ENCODE measurements around the gene TRAPPC3L.

The TRAPPC3L gene

DNA sequence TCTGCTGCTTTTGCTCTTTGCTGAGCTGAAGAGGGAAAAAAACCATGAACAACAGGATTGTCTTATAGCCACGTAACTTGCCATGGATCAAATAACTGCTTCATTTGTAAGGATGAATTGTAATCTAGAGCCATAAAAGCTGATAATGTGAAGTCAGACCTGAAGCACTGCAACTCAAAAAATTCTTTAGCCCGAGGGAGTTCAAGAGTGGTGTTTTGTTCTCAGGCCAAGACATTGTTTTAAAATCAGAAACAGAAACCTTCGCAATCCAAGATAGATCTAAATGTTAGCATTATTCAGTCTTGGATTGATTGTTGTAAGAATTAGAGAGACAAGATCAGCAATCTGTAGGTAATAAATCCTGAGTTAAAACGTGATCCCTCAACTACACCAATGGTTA, at the start of gene TRAPPC3L:
TSS of gene TRAPPC3L (minus strand) at position 34 of the 400 bp plus-strand sequence. CDS start 170 bp downstream, outside the sequence.
- Histone ChIP-seq H3K36me3 (ENCODE audit: control insufficient read depth in 1 of 2, insufficient read depth in 2 of 2, low read length in 2 of 2) (no peaks in the 10 kb centered on the region), H3K4me3 (ENCODE audit: low read depth in 1 of 2, low read length in 2 of 2) (no peak within 1 kb of the TSS), H3K4me1 (ENCODE audit: control insufficient read depth in 1 of 2, insufficient read depth in 2 of 2, low read length in 2 of 2) (no peaks in the 10 kb centered on the region), H3K27me3 (ENCODE audit: low read depth, low read length) (no peaks in the 10 kb centered on the region), H3K27ac (ENCODE audit: low read length) (no peak within 1 kb of the TSS), H3K9me3 (ENCODE audit: control insufficient read depth in 1 of 2, low read length in 2 of 2) (no peaks in the 10 kb centered on the region)

DNA sequence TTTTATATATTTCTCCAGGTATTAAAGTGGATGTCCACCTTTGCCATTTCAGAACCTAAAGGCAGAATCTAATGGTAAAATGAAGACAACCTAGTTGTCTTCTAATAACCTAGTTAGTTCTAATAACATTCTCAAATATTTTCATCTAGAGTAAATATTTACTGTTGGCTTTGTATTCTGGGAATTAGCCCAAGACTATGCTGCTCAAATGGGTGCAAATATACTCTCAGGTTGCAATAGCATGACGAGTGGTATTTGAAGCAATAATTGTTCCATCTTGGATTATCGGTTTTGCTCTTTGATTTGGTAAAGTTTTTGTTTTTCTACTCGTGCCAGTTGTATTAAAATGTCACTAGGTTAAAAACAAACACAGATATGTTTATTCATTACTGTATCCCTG, 49.8 kb upstream of the TRAPPC3L start:
- Histone ChIP-seq H3K4me3 (ENCODE audit: low read depth in 1 of 2, low read length in 2 of 2) (no peak overlapping the region), H3K27me3 (ENCODE audit: low read depth, low read length) (no peaks in the 10 kb centered on the region), H3K4me1 (ENCODE audit: control insufficient read depth in 1 of 2, insufficient read depth in 2 of 2, low read length in 2 of 2) (no peaks in the 10 kb centered on the region), H3K9me3 (ENCODE audit: control insufficient read depth in 1 of 2, low read length in 2 of 2) (no peaks in the 10 kb centered on the region), H3K27ac (ENCODE audit: low read length) (no peak overlapping the region), H3K36me3 (ENCODE audit: control insufficient read depth in 1 of 2, insufficient read depth in 2 of 2, low read length in 2 of 2) (peaks cover 32 to 56% of the 10 kb centered on the region in 2 donors)

DNA sequence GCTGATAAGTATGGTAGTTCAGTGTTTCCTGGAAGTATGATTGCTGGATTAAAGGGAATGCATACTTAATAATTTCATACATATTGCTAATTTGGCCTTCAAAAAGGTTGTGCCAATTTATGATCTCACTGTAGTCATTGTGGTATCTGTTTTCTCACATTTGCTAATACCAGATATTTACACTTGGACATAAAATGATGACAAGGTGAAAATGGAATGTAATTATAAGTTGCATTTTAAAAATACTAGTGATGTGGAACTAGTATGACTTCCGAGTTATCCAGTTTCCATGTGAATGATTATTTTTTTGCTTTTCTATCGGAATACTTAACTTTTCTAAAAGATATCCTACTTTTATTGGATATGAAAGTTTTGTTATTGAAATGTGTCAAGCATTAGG, 41.3 kb upstream of the TRAPPC3L start:
- Histone ChIP-seq H3K4me3 (ENCODE audit: low read depth in 1 of 2, low read length in 2 of 2) (no peak overlapping the region), H3K27me3 (ENCODE audit: low read depth, low read length) (no peaks in the 10 kb centered on the region), H3K9me3 (ENCODE audit: control insufficient read depth in 1 of 2, low read length in 2 of 2) (no peaks in the 10 kb centered on the region), H3K27ac (ENCODE audit: low read length) (no peak overlapping the region), H3K4me1 (ENCODE audit: control insufficient read depth in 1 of 2, insufficient read depth in 2 of 2, low read length in 2 of 2) (no peaks in the 10 kb centered on the region), H3K36me3 (ENCODE audit: control insufficient read depth in 1 of 2, insufficient read depth in 2 of 2, low read length in 2 of 2) (peaks cover 57 to 59% of the 10 kb centered on the region in 2 donors)

DNA sequence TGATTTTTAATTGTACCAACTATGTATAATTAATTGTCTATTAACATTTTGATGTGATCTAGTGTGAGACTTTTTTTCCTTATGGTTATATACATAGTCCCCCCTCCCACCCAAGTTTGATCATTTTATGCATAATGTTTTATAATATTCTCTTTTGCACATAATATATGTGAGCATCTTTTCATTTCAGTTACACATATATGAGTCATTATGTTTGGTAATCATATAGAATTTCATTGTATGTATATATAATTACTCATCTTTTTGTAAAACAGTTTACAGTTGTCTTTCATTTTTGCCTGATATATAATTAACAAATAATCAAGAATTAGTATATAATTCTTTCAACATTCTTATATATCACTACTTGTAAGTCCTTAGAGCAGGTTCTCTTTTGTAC, 40.8 kb upstream of the TRAPPC3L start:
- no peaks in the 10 kb centered on the region for H3K9me3 ChIP-seq (ENCODE audit: control insufficient read depth in 1 of 2, low read length in 2 of 2)
- peaks cover 52 to 55% of the 10 kb centered on the region in 2 donors for H3K36me3 ChIP-seq (ENCODE audit: control insufficient read depth in 1 of 2, insufficient read depth in 2 of 2, low read length in 2 of 2)
- H3K4me3 ChIP-seq (ENCODE audit: low read depth in 1 of 2, low read length in 2 of 2): no peak overlapping the region
- H3K27ac ChIP-seq (ENCODE audit: low read length): no peak overlapping the region
- H3K4me1 ChIP-seq (ENCODE audit: control insufficient read depth in 1 of 2, insufficient read depth in 2 of 2, low read length in 2 of 2): no peaks in the 10 kb centered on the region
- H3K27me3 ChIP-seq (ENCODE audit: low read depth, low read length): no peaks in the 10 kb centered on the region

DNA sequence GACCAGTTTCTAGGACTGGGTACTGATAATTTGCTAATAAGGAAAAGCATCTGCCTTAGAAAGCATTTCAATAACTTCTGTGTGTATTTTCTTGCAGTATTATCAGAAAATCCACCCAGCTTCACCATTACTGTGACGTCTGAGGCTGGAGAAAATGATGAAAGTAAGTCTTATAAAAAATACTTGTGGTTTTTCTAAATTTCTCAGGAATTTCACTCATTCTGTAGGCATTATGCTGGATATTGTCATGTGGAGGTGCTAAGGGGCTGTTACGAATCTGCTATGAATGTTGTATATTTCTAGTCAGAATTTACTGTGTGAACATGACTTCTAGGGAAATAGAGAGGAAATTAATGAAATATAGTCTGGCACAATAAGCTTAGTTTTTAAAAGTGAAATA, 34.7 kb upstream of the TRAPPC3L start:
- Histone ChIP-seq H3K27me3 (ENCODE audit: low read depth, low read length) (no peaks in the 10 kb centered on the region), H3K9me3 (ENCODE audit: control insufficient read depth in 1 of 2, low read length in 2 of 2) (no peaks in the 10 kb centered on the region), H3K4me1 (ENCODE audit: control insufficient read depth in 1 of 2, insufficient read depth in 2 of 2, low read length in 2 of 2) (peaks cover 0 to 6% of the 10 kb centered on the region in 2 donors), H3K4me3 (ENCODE audit: low read depth in 1 of 2, low read length in 2 of 2) (no peak overlapping the region), H3K36me3 (ENCODE audit: control insufficient read depth in 1 of 2, insufficient read depth in 2 of 2, low read length in 2 of 2) (peaks cover 20 to 21% of the 10 kb centered on the region in 2 donors), H3K27ac (ENCODE audit: low read length) (no peak overlapping the region)

DNA sequence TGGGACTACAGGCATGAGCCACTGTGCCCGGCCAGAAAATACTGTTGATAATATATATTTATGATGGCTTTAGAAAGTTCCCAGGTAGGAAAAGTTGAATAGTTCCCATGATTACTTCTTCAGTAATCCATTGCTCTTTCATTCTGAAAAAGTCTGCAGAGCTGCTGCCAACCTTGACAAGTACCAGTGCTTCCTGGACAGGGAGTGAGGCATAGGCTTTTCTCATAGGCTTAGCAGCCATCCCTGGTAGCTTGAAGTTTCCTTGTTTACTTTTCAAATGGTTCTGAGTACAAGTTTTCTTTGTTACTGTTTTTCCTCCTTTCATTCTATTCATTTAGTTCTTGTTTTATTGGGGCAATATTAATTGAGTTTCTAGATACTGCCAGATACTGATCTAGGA, 33.7 kb upstream of the TRAPPC3L start:
- Histone ChIP-seq H3K36me3 (ENCODE audit: control insufficient read depth in 1 of 2, insufficient read depth in 2 of 2, low read length in 2 of 2) (peaks cover 11 to 13% of the 10 kb centered on the region in 2 donors), H3K4me1 (ENCODE audit: control insufficient read depth in 1 of 2, insufficient read depth in 2 of 2, low read length in 2 of 2) (peaks cover 0 to 7% of the 10 kb centered on the region in 2 donors), H3K27ac (ENCODE audit: low read length) (no peak overlapping the region), H3K9me3 (ENCODE audit: control insufficient read depth in 1 of 2, low read length in 2 of 2) (no peaks in the 10 kb centered on the region), H3K4me3 (ENCODE audit: low read depth in 1 of 2, low read length in 2 of 2) (no peak overlapping the region), H3K27me3 (ENCODE audit: low read depth, low read length) (no peaks in the 10 kb centered on the region)

DNA sequence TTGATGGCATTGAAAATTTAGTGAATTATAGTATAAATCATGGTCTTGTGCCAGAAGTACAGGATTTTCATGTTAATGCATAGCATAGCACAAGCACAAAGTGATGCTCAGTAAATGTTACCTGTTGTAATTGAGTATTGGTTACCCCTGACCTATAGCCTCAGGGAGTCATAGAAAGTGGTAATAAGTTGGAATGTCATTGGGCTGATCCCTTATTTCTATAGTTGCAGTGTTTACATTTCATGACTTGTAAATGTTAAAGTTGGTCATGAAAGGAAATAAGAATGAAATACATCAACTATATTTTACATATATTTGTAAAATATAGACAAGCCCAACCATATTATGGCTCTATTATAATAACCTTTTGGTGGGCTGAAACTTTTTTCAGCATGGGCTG, 32.9 kb upstream of the TRAPPC3L start:
- peaks cover 0 to 15% of the 10 kb centered on the region in 2 donors for H3K4me1 ChIP-seq (ENCODE audit: control insufficient read depth in 1 of 2, insufficient read depth in 2 of 2, low read length in 2 of 2)
- no peaks in the 10 kb centered on the region for H3K9me3 ChIP-seq (ENCODE audit: control insufficient read depth in 1 of 2, low read length in 2 of 2)
- peaks cover 4 to 12% of the 10 kb centered on the region in 2 donors for H3K36me3 ChIP-seq (ENCODE audit: control insufficient read depth in 1 of 2, insufficient read depth in 2 of 2, low read length in 2 of 2)
- no peaks in the 10 kb centered on the region for H3K27me3 ChIP-seq (ENCODE audit: low read depth, low read length)
- no peak overlapping the region for H3K27ac ChIP-seq (ENCODE audit: low read length)
- H3K4me3 ChIP-seq (ENCODE audit: low read depth in 1 of 2, low read length in 2 of 2): no peak overlapping the region

DNA sequence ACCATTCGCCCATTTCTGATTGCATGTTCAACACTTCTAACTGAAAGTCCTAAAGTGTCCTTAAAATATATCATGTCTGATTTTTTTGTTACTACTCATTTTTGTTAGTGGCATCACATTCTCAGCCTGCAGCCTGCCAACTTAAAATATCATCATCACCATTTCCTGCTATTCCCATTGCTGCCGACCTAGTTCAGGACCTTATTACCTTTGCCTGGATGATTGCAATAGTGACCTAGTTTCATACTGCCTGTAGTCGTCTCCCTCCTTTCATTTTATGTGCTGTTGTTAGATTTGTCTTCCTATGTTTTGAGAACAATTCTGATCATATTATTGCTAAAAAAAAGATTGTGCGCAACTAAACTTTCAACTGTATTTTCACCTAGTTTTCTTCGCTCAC, 32.0 kb upstream of the TRAPPC3L start:
- H3K9me3 ChIP-seq (ENCODE audit: control insufficient read depth in 1 of 2, low read length in 2 of 2): no peaks in the 10 kb centered on the region
- peaks cover 0 to 12% of the 10 kb centered on the region in 2 donors for H3K36me3 ChIP-seq (ENCODE audit: control insufficient read depth in 1 of 2, insufficient read depth in 2 of 2, low read length in 2 of 2)
- H3K27ac ChIP-seq (ENCODE audit: low read length): no peak overlapping the region

DNA sequence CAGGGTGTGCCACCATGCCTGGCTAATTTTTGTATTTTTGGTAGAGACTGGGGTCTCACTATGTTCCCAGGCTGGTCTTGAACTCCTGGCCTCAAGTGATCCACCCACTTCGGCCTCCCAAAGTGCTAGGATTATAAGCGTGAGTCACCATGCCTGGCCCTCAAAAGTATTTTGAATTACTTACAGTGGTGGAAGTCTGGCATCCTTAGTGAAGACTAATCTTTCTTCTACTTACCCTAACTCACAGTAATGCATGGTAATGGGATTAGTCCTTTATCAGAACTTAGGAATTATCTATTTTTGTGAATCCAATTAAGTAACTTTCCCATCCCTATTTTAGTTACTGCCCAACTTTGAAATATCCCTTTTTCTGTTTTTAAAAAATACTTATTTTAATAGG, 29.7 kb upstream of the TRAPPC3L start:
- H3K4me3 ChIP-seq (ENCODE audit: low read depth in 1 of 2, low read length in 2 of 2): no peak overlapping the region
- H3K4me1 ChIP-seq (ENCODE audit: control insufficient read depth in 1 of 2, insufficient read depth in 2 of 2, low read length in 2 of 2): peaks cover 8 to 28% of the 10 kb centered on the region in 2 donors
- peaks cover 5 to 12% of the 10 kb centered on the region in 2 donors for H3K36me3 ChIP-seq (ENCODE audit: control insufficient read depth in 1 of 2, insufficient read depth in 2 of 2, low read length in 2 of 2)
- H3K27me3 ChIP-seq (ENCODE audit: low read depth, low read length): no peaks in the 10 kb centered on the region
- no peak overlapping the region for H3K27ac ChIP-seq (ENCODE audit: low read length)
- no peaks in the 10 kb centered on the region for H3K9me3 ChIP-seq (ENCODE audit: control insufficient read depth in 1 of 2, low read length in 2 of 2)

More for the DNA sequence above, 32.0 kb upstream of the TRAPPC3L start:
- no peaks in the 10 kb centered on the region for H3K27me3 ChIP-seq (ENCODE audit: low read depth, low read length)
- peaks cover 7 to 24% of the 10 kb centered on the region in 2 donors for H3K4me1 ChIP-seq (ENCODE audit: control insufficient read depth in 1 of 2, insufficient read depth in 2 of 2, low read length in 2 of 2)
- no peak overlapping the region for H3K4me3 ChIP-seq (ENCODE audit: low read depth in 1 of 2, low read length in 2 of 2)

DNA sequence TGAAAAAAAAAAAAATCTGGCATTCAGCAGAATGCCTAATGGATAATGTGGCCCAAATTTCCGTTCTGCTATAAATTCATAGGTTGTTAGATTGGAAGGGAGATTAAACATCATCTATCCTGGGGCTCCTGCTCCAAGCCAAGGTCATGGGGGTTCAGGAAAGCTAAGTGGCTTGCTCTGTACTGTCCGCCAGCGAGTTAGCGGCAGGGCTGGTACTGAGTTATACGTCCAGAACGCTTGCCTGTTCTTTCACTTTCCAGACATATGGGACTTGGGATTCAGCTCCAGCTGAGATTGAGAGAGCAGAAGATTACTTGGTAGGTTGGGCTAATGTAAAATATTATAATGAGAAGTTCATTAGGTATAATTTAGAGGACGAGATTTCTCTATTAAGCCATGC, 26.7 kb upstream of the TRAPPC3L start:
- H3K27me3 ChIP-seq (ENCODE audit: low read depth, low read length): no peaks in the 10 kb centered on the region
- H3K27ac ChIP-seq (ENCODE audit: low read length): peak overlapping the region; percentile 92
- H3K9me3 ChIP-seq (ENCODE audit: control insufficient read depth in 1 of 2, low read length in 2 of 2): no peaks in the 10 kb centered on the region
- peak overlapping the region; percentile 88 to 92 for H3K4me3 ChIP-seq (ENCODE audit: low read depth in 1 of 2, low read length in 2 of 2)
- H3K36me3 ChIP-seq (ENCODE audit: control insufficient read depth in 1 of 2, insufficient read depth in 2 of 2, low read length in 2 of 2): peaks cover 5 to 12% of the 10 kb centered on the region in 2 donors
- peaks cover 8 to 27% of the 10 kb centered on the region in 2 donors for H3K4me1 ChIP-seq (ENCODE audit: control insufficient read depth in 1 of 2, insufficient read depth in 2 of 2, low read length in 2 of 2)

DNA sequence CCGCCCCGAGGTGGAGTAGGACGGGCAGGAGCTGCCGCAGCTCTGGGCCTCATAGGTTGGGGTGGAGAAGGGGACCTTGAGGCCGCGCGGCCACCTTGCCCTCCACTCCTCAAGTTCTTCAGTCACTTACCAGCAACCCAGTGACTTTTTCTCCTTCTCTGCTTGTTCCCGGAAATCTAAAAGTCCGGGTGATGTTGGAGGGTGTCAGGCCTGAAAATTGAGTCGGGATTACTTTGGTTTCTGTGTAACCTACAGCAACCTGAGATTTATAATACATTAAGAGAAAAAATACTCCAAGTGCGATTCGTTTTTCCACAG, 26.2 kb upstream of the TRAPPC3L start:
- Histone ChIP-seq H3K4me3 (ENCODE audit: low read depth in 1 of 2, low read length in 2 of 2) (peak overlapping the region; percentile 88 to 92), H3K27ac (ENCODE audit: low read length) (peak overlapping the region; percentile 92), H3K9me3 (ENCODE audit: control insufficient read depth in 1 of 2, low read length in 2 of 2) (no peaks in the 10 kb centered on the region), H3K36me3 (ENCODE audit: control insufficient read depth in 1 of 2, insufficient read depth in 2 of 2, low read length in 2 of 2) (peaks cover 5 to 12% of the 10 kb centered on the region in 2 donors), H3K4me1 (ENCODE audit: control insufficient read depth in 1 of 2, insufficient read depth in 2 of 2, low read length in 2 of 2) (peaks cover 8 to 27% of the 10 kb centered on the region in 2 donors), H3K27me3 (ENCODE audit: low read depth, low read length) (no peaks in the 10 kb centered on the region)

Measured in muscle layer of duodenum (tissue), 2 donors.